Peyer's patch (tissue), 4 donors: Measurements from ENCODE around the gene EXOC4.

Source experiments
- CTCF ChIP-seq, 6 experiments: fragments of 450-650 bp in 4 of 6; fragments of 200-600 bp in 2 of 6; sonication (generic) in 1 of 6; IDR thresholded peaks; one replicate each; pipeline ENCODE4 v1.5.1; 2017 to 2019; ENCODE audit warnings: antibody characterized with exemption in 6 of 6, mild to moderate bottlenecking in 3 of 6, moderate library complexity in 1 of 6
- POLR2A ChIP-seq, 2 donors: fragments of 450-650 bp; IDR thresholded peaks; one replicate each; pipeline ENCODE4 v1.5.1; 2017; ENCODE audit warnings: antibody characterized with exemption in 2 of 2, mild to moderate bottlenecking in 2 of 2, moderate library complexity in 2 of 2

GRCh38 chr7:133511708-133512107, 258.8 kb downstream of the EXOC4 start:
- TF ChIP-seq POLR2A (IDR thresholded peaks at IDR 0.05) (no peak), CTCF (IDR thresholded peaks at IDR 0.05) (no peak)
